Activated naive CD4-positive, alpha-beta T cell treated with anti-CD3 and anti-CD28 coated beads for 36 hours (primary cell): ENCODE results near the gene CCNI2. TPM values are rescaled to one million over a fixed set of nuclear protein-coding genes. Genes with fewer than 3 reads are reported as not detected.

Source experiments
- CTCF ChIA-PET: fragments of 350-600 bp; sonication (Branson Sonifier 250); formaldehyde crosslinking; loops from one replicate; lab custom pipeline; 2021; ENCODE audit warnings: antibody characterized with exemption; lab: Charles Lee
- DNase-seq: peaks from one replicate; pipeline ENCODE4 v3.0.0-alpha.2; 2020
- H3K27ac Mint-ChIP-seq: one replicate; pipeline ENCODE4 v1.8.0; 2021; ENCODE audit warnings: mild to moderate bottlenecking, mixed read lengths
- H3K27me3 Mint-ChIP-seq: one replicate; pipeline ENCODE4 v1.8.0; 2021; ENCODE audit warnings: low read depth, mixed read lengths
- H3K36me3 Mint-ChIP-seq: one replicate; pipeline ENCODE4 v1.8.0; 2021; ENCODE audit warnings: low read depth, mixed read lengths
- H3K4me1 Mint-ChIP-seq: one replicate; pipeline ENCODE4 v1.8.0; 2021; ENCODE audit warnings: low read depth, mixed read lengths
- H3K4me3 Mint-ChIP-seq: one replicate; pipeline ENCODE4 v1.8.0; 2021; ENCODE audit warnings: mild to moderate bottlenecking, moderate library complexity, mixed read lengths
- H3K9me3 Mint-ChIP-seq: one replicate; pipeline ENCODE4 v1.8.0; 2021; ENCODE audit warnings: mixed read lengths
- intact Hi-C: fragments of 100-400 bp; cut with micrococcal nuclease; formaldehyde crosslinking; loops from one replicate; pipeline ENCODE4 v1.15.1; 2023
- total RNA-seq, 2 experiments: library from RNA; stranded (reverse); gene quantifications; one replicate each; pipeline ENCODE4 v1.2.3, GENCODE V29; 2021

The CCNI2 gene
- total RNA-seq, 2 experiments from 2014 or later = 1.4 to 2.5 TPM

DNA sequence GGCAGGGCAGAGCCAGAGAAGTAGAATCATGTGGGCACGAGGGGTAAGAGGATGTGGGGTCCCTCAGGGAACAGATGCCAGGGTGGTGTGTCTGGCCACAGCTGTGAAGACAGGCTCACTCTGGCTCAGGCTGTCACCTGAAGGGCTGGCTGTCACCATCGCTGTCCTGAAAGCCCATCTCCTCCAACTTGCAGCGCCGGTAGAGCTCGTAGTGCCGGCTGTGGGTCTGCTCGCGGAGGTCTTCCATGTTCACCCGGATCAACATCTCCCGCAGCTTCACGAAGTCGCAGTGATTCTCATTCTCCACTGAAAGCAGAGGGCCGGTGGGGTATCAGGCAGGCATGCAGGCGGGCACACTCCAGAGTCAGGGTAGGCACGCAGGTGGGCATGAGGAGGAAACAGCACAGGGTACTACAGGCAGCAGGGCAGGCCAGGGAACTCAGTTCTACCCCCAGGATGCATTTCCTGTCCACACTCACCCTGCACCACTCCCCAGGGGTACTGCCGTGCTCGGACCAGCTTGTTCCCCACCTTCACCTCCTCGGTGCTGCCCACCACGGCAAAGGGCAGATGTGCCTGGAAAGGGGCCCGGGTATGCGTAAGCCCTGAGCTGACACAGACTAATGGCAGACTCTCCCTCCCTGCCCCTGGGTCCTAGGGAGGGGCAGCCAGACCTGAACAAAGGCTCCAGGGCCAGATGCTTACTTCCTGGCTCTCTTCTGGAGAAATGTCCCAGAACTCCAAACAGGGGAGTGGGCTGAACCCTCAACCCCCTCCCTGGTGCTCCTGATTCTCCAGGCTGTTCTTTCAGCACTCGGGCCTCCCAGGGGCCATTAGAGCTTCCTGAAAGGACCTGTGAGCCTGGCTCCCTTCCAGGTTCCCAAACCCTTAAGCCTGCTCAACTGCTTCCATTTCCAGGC, 14.4 kb downstream of the CCNI2 start:
- CTCF ChIA-PET = no interaction called here
- Mint-ChIP-seq H3K9me3 (no peaks in the 10 kb centered on the region), H3K27ac (no peak overlapping the region), H3K4me1 (no peaks in the 10 kb centered on the region), H3K36me3 (peaks cover 1% of the 10 kb centered on the region), H3K27me3 (no peaks in the 10 kb centered on the region), H3K4me3 (no peak overlapping the region)
- no peak for DNase-seq
- intact Hi-C loops = no loop called here

DNA sequence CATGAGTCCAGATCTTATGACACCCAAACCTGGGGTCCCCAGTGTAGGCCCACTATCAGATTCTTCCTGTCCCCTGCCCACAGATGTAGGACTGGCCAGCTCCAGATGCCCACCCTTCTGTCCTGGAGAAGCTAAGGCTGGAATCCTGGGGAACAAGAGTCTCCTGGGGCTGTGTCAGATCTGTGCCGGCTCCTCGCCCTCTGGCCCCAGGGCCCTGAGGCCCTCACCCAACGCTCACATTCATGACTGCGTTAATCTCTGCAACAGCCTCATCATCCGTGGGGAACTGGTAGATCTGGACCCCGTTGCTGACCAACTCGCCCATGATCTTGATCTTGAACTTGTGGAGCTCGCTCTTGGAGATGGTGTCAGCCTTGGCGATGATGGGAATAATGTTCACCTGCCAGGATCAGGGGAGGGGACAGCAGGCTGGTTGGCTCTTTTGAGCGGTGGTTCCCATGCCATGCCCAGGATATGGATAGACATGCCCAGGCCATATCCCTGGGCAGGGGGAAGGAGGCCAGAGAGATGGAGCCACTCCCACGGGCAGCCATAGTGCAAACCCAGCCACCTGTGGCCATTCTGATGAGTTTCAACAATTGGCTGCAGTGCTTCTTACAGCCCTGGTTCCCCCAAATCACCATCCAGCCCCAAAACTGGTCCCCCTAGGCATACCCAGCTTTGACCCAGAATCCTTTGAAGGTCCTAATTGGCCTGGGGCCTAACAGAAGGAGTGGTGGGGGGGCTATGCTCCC, 15.2 kb downstream of the CCNI2 start:
- H3K27me3 Mint-ChIP-seq = no peaks in the 10 kb centered on the region
- H3K4me3 Mint-ChIP-seq = no peak overlapping the region
- intact Hi-C loops = no loop called here
- CTCF ChIA-PET = no interaction called here
- no peak for DNase-seq
- H3K36me3 Mint-ChIP-seq = peaks cover 1% of the 10 kb centered on the region
- no peaks in the 10 kb centered on the region for H3K9me3 Mint-ChIP-seq
- H3K27ac Mint-ChIP-seq = no peak overlapping the region
- H3K4me1 Mint-ChIP-seq = no peaks in the 10 kb centered on the region

DNA sequence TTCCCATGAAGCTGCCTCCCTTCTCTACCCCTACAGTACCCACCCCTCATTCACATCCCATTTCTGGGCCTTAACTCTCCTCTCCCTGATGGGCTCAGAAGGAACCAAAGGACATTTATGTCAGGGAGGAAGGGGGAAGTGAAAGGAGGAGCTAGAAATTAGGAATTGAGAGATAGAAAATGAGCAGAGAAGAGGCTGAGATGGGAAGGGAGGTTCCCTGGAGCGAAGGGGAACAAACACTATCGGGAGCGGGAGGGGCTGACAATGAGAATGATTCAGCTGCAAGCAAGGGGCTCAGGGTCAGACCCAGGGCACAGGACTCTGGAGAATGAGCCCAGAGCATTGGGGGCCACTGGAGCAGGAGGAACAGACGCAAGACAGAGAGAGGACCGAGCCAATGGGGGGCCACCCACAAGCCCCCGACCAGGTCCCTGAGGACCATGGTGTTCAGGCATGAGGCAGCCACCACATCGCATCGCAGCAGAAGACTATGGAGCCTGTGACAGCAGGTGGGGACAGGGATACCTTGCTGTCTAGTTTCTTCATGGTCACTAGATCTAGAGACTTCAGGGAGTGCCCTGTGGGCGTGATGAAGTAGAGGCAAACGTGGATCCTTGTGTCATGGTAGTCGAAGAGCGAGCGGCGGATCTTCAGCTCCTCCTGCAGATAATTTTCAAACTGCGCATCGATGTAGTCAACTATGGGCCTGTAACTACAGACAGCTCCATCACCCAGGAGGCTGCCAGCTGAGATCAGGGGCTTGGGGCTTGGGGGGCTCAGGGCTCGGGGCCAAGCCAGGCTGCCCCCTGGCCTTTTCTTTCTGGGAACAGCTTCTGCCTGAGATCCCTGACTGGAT, 16.2 kb downstream of the CCNI2 start:
- Mint-ChIP-seq H3K27me3 (no peaks in the 10 kb centered on the region), H3K36me3 (peaks cover 1% of the 10 kb centered on the region), H3K9me3 (no peaks in the 10 kb centered on the region), H3K4me1 (no peaks in the 10 kb centered on the region), H3K27ac (no peak overlapping the region), H3K4me3 (no peak overlapping the region)
- CTCF ChIA-PET = no interaction called here
- no peak for DNase-seq
- intact Hi-C loops = no loop called here

DNA sequence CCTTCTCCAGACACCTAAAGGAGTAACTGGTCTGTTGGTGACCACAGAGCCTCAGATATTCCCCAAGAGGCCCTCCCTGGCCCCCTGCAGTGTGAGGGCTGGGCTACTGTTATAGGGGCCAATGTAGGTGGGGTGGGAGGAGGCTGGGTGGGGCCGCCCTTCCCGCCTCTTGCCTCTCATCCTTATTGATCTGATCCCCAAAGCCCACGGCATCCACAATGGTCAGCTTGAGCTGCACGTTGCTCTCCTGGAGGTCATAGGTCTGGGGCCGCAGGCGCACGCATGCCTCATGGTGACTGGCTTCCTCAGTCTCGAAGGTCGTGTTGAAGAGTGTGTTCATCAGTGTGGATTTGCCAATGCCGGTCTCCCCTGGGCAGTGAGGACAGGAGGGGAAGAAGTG, 16.8 kb downstream of the CCNI2 start:
- intact Hi-C loops = no loop called here
- Mint-ChIP-seq H3K27ac (no peak overlapping the region), H3K36me3 (peaks cover 1% of the 10 kb centered on the region), H3K4me3 (no peak overlapping the region), H3K9me3 (no peaks in the 10 kb centered on the region), H3K27me3 (no peaks in the 10 kb centered on the region), H3K4me1 (no peaks in the 10 kb centered on the region)
- CTCF ChIA-PET = no interaction called here
- no peak for DNase-seq

DNA sequence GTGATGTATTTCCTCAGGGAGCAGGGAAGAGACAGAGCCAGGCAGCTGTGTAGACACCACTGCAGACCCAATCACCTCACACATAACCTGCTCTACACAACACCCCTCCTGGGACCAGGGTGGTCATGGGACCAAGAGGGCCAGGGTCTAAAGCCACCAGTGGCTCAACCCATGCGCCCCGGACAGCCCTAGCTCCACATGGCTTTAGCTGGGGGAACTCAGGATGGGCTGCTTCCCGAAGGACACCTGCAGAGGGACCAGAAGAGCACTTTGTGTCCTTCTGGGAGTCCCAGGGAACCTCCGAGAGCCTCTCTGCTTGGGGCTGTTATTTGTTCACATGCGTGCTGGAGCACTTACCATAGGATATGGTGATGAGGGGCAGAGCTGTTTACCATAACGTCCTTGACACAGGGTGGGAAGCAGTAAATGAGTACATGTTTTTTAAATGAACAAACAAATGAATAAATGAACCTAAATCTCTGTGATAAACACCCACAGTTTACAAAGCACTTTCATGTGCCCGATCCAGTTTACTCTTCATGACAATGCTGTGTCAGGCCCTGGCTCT, 17.5 kb downstream of the CCNI2 start:
- Mint-ChIP-seq H3K27me3 (no peaks in the 10 kb centered on the region), H3K27ac (no peak overlapping the region), H3K4me1 (no peaks in the 10 kb centered on the region), H3K36me3 (peaks cover 1% of the 10 kb centered on the region), H3K4me3 (no peak overlapping the region), H3K9me3 (no peaks in the 10 kb centered on the region)
- CTCF ChIA-PET = interaction anchor here (1.0 kb wide), 1 partner anchor 55 kb away, joined by 3 read pairs; no protein-coding TSS in a partner anchor
- intact Hi-C loops = no loop called here
- DNase-seq = no peak

DNA sequence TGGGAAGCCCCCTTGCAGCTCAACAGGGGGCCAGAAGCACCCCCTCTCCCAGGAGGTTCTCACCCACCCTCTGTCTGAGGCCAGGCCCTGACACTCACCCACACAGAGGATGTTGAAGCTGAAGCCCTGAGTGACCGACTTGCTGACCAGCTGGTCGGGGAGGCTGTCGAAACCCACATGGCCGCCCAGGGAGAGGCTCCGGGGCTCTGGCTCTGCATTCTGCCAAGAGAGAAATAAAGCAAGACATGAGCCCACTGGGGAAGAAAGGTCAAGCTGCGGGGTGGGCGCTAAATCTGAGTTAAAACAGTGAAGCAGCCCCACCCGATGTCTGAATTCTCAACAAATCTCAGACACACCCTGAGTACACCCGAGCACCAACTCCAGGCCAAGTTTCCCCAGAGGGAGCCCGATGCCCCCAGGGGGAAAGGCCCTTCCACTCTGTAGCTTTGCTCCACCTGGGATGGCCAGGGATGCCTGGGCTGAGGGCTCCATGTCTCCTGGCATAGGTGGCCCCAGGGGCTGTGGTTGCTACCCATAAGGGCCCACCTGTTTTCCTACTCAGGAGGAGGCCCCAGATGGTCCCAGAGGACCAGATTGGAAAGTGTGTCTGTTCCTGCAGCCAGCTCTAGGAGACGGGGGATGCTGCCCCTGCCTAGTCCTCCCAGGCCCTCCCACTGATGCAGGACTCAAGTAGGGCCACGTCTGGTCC, 18.2 kb downstream of the CCNI2 start:
- Mint-ChIP-seq H3K36me3 (peaks cover 1% of the 10 kb centered on the region), H3K4me1 (no peaks in the 10 kb centered on the region), H3K27me3 (no peaks in the 10 kb centered on the region), H3K4me3 (no peak overlapping the region), H3K27ac (no peak overlapping the region), H3K9me3 (no peaks in the 10 kb centered on the region)
- CTCF ChIA-PET = interaction anchor here (0.9 to 1.0 kb wide), 2 partner anchors 37 to 55 kb away, joined by 3 read pairs; no protein-coding TSS in a partner anchor
- intact Hi-C loops = no loop called here
- DNase-seq = no peak

DNA sequence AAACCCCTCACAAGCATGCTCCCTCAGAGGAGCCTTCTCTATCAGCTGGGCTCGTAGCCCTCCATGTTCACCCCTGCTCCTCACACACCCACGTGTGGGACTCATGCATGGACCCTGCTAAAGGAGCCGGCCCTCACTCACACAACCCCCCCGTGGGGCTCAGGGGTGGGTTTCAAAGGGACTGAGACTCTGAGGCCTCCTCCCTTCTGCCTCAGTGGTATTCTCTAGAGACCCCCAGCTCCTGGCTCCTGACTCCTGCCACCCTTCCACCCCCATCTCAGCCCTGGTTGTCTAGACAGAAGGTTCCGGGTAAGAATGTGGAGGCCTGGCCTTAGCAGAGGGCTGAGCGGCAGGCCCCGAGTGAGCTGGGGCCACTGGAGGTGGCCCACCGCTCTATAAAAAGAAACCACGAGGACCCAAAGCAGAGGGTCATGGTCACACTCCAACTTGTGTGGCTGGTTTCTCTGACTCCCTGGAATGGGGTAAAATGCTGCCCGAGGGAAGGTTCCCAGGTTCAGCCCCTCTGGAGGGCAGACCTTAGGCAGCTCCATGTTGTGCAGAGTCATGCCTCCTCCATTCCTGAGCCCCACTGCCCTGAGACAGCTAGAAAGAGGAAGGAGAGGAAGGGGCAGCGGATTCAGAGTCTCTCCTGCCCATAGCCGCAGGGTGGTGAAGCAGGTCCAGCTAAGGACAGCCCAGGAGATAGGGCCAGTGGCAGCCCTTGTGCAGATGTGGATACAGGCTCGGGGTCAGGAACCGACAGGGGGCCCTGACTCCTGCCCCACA, 19.0 kb downstream of the CCNI2 start:
- Mint-ChIP-seq H3K27me3 (no peaks in the 10 kb centered on the region), H3K4me3 (no peak overlapping the region), H3K36me3 (no peaks in the 10 kb centered on the region), H3K4me1 (no peaks in the 10 kb centered on the region), H3K27ac (no peak overlapping the region), H3K9me3 (no peaks in the 10 kb centered on the region)
- intact Hi-C loops = no loop called here
- no peak for DNase-seq
- CTCF ChIA-PET = interaction anchor here (0.9 kb wide), 1 partner anchor 36 kb away, joined by 3 read pairs; no protein-coding TSS in a partner anchor

DNA sequence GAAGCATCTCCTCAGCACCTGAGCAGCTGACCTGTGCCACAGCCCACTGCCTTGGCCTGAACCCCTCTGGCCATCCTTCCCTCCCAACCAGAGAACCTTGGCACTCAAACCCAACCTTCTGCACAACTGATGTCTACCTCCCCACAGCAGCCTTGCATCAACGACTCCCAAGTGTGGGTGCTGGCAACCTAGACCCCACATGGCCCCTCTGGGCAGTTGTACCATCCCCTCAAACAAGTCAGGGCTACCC, 19.5 kb downstream of the CCNI2 start:
- Mint-ChIP-seq H3K9me3 (no peaks in the 10 kb centered on the region), H3K4me1 (no peaks in the 10 kb centered on the region), H3K36me3 (no peaks in the 10 kb centered on the region), H3K27me3 (no peaks in the 10 kb centered on the region), H3K4me3 (no peak overlapping the region), H3K27ac (no peak overlapping the region)
- intact Hi-C loops = no loop called here
- CTCF ChIA-PET = interaction anchor here (1.0 kb wide), 1 partner anchor 15 kb away, joined by 3 read pairs; no protein-coding TSS in a partner anchor
- DNase-seq = no peak

DNA sequence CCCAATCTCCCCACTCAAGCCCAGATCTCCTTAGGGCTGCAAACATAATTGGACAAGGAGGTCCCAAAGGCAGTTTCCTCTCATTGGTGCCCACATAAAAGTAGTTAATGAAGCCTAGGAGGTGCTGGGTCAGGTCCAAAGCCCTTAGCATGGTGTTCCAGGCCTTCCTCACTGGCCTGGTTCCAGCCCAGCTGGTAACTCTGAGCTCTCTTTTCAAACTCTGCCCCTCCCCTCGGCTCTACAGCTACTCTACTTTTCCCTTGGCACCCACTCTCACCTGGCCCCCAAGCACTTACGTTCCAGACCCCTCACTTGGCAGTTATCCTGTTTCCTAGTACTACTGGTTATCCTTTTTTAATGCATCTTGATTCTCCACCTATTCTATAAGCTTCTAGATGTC, 19.9 kb downstream of the CCNI2 start:
- intact Hi-C loops = no loop called here
- Mint-ChIP-seq H3K9me3 (no peaks in the 10 kb centered on the region), H3K27ac (no peak overlapping the region), H3K36me3 (no peaks in the 10 kb centered on the region), H3K27me3 (no peaks in the 10 kb centered on the region), H3K4me3 (no peak overlapping the region), H3K4me1 (no peaks in the 10 kb centered on the region)
- CTCF ChIA-PET = interaction anchor here (1.0 to 1.2 kb wide), 2 partner anchors 15 to 240 kb away, joined by 3 read pairs; no protein-coding TSS in a partner anchor
- DNase-seq = no peak

DNA sequence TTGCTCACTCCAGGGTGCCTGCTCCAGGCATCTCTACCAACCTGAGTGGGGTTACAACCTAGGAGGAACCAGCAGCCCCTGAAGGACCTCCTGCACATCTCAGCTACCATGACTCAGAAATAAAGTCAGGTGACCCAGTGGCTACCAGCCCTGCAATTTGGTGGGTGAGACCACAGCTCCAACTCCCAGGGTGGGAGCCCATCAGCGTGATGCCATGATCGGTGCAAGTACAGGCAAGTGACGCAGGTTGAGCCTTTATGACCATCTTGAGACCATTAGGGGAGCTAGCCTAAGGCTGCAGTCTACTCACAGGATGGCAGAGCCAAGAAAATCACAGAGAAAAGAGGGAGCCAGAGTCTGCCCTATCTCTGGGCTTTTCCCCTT, 21.3 kb downstream of the CCNI2 start:
- DNase-seq = no peak
- Mint-ChIP-seq H3K36me3 (no peaks in the 10 kb centered on the region), H3K27ac (no peak overlapping the region), H3K27me3 (no peaks in the 10 kb centered on the region), H3K9me3 (no peaks in the 10 kb centered on the region), H3K4me1 (no peaks in the 10 kb centered on the region), H3K4me3 (no peak overlapping the region)
- intact Hi-C loops = no loop called here
- CTCF ChIA-PET = interaction anchor here (0.8 kb wide), 1 partner anchor 15 kb away, joined by 3 read pairs; no protein-coding TSS in a partner anchor
